Transverse colon (tissue), 4 donors: ENCODE results near the gene IMP4. TPM values are rescaled to one million over a fixed set of nuclear protein-coding genes. Genes with fewer than 3 reads are reported as not detected.

Experiments used
- DNase-seq: peaks from one replicate; pipeline ENCODE4 v3.0.0-alpha.2; 2019
- H3K27ac ChIP-seq, 4 donors: fragments of 200-600 bp; sonication (generic); 2 replicates each; pipeline ENCODE4 v1.5.1; 2016 to 2018; ENCODE audit warnings: inconsistent platforms in 4 of 4
- H3K27me3 ChIP-seq: fragments of 200-600 bp; sonication (generic); 2 replicates; pipeline ENCODE4 v1.5.1; 2017; ENCODE audit warnings: inconsistent platforms
- H3K36me3 ChIP-seq, 4 donors: fragments of 200-600 bp; sonication (generic); 2 replicates each; pipeline ENCODE4 v1.5.1; 2017 to 2019; ENCODE audit warnings: inconsistent platforms in 4 of 4
- H3K4me1 ChIP-seq, 4 donors: fragments of 200-600 bp; sonication (generic); 2 replicates each; pipeline ENCODE4 v1.5.1; 2017 to 2020; ENCODE audit warnings: inconsistent platforms in 4 of 4
- H3K4me3 ChIP-seq, 4 donors: fragments of 200-600 bp; sonication (generic); 1 replicate in 1 of 4; 2 replicates in 3 of 4; pipeline versions ENCODE4 v1.5.1 to v1.6.1; 2017 to 2019; ENCODE audit warnings: inconsistent platforms in 4 of 4
- H3K9me3 ChIP-seq, 2 donors: fragments of 200-600 bp; sonication (generic); 2 replicates each; pipeline ENCODE4 v1.5.1; 2017 to 2019; ENCODE audit warnings: inconsistent platforms in 2 of 2
- CTCF ChIP-seq, 5 experiments: fragments of 200-600 bp in 3 of 5; fragments of 450-650 bp in 2 of 5; sonication (generic) in 3 of 5; IDR thresholded peaks; 1 replicate in 2 of 5; 2 replicates in 3 of 5; pipeline ENCODE4 v1.5.1; 2016 to 2017; ENCODE audit warnings: antibody characterized with exemption in 5 of 5, inconsistent platforms in 3 of 5, mild to moderate bottlenecking in 2 of 5, moderate library complexity in 1 of 5
- EP300 ChIP-seq: sonication (generic); formaldehyde crosslinking; IDR thresholded peaks from one replicate; pipeline ENCODE4 v1.6.1; 2017; ENCODE audit warnings: antibody characterized with exemption, low read depth
- POLR2A ChIP-seq: fragments of 450-650 bp; IDR thresholded peaks from one replicate; pipeline ENCODE4 v1.6.1; 2016; ENCODE audit warnings: antibody characterized with exemption, mild to moderate bottlenecking, moderate library complexity
- POLR2AphosphoS5 ChIP-seq, 3 donors: sonication (generic); formaldehyde crosslinking; IDR thresholded peaks; one replicate each; pipeline ENCODE4 v1.6.1; 2016; ENCODE audit warnings: antibody characterized with exemption in 3 of 3
- WGBS, 2 donors: methylation state at CpG; one replicate each; pipeline ENCODE4 v1.1.5; 2018; ENCODE audit warnings: low coverage in 1 of 2; 5-methylcytosine and 5-hydroxymethylcytosine counted together
- in situ Hi-C, 4 donors: fragments of 200-750 bp; cut with MboI; loops; one replicate each; pipeline versions ENCODE4 v1.15.0 to v1.15.1; 2017; ENCODE audit warnings: low sequenced_read_pairs in 3 of 4, low pct_ligation_motif_present in 1 of 4, low pct_unique_long_range_greater_than_20kb in 1 of 4
- intact Hi-C: fragments of 100-400 bp; cut with DNase I; formaldehyde crosslinking; loops from one replicate; pipeline ENCODE4 v1.15.1; 2023; ENCODE audit warnings: low total_unique reads
- small RNA-seq, 4 donors: library from RNA; depleted of rRNA; stranded (forward); fragments of <200 nt; gene quantifications; one replicate each; pipeline ENCODE3, GENCODE V24; 2016
- total RNA-seq, 4 donors: library from RNA; depleted of rRNA; stranded (reverse); fragments of >200 nt; gene quantifications; one replicate each; pipeline ENCODE4 v1.1.0, GENCODE V29; 2016

The IMP4 gene
- total RNA-seq, 4 donors from 2014 or later = 52.1 to 367 (median 83.7) TPM

- in situ Hi-C loops = no loop called here
- no peaks in the 10 kb centered on the region for H3K27me3 ChIP-seq
- intact Hi-C loops = no loop called here
- WGBS, 2 donors = 59 to 69% methylated on average over 2 to 9 of the region's 16 CpGs
- H3K9me3 ChIP-seq = no peaks in the 10 kb centered on the region
- H3K4me1 ChIP-seq = peaks cover 9 to 27% (median 13%) of the 10 kb centered on the region in 4 donors
- TF ChIP-seq CTCF (IDR thresholded peaks at IDR 0.05) (peak in 1 of 5 experiments; percentile 19), POLR2AphosphoS5 (IDR thresholded peaks at IDR 0.05) (no peak)
- H3K36me3 ChIP-seq = no peaks in the 10 kb centered on the region
- peak overlapping the region; percentile 85 to 95 (median 90) for H3K27ac ChIP-seq
- peak; percentile 68 for DNase-seq
- peak overlapping the region; percentile 34 to 80 (median 60) for H3K4me3 ChIP-seq
Measured at GRCh38 chr2:130390460-130391057, 47.9 kb downstream of the IMP4 start.

GRCh38 chr2:130391058-130391871 lies 48.6 kb downstream of the IMP4 start:
- Histone ChIP-seq H3K9me3 (no peaks in the 10 kb centered on the region), H3K27ac (peak overlapping the region; percentile 85 to 95 (median 90)), H3K4me1 (peaks cover 9 to 27% (median 13%) of the 10 kb centered on the region in 4 donors), H3K4me3 (peak overlapping the region; percentile 34 to 80 (median 60)), H3K27me3 (no peaks in the 10 kb centered on the region), H3K36me3 (no peaks in the 10 kb centered on the region)
- TF ChIP-seq POLR2A = peak; percentile 65
- no peak for TF ChIP-seq EP300
- no peak for TF ChIP-seq CTCF (IDR thresholded peaks at IDR 0.05)
- TF ChIP-seq POLR2AphosphoS5 (IDR thresholded peaks at IDR 0.05) = peak; percentile 58 to 86 (median 76)
- 1% methylated on average over 56 of the region's 59 CpGs; no CpG with 5 or more reads in 1 of the 2 donors for WGBS, 2 donors
- in situ Hi-C loops (no loop called here), intact Hi-C loops (no loop called here)
- DNase-seq = peak; percentile 93

- peaks cover 9 to 22% (median 13%) of the 10 kb centered on the region in 4 donors for H3K4me1 ChIP-seq
- intact Hi-C loops (no loop called here), in situ Hi-C loops (no loop called here)
- H3K4me3 ChIP-seq = peak overlapping the region; percentile 34 to 80 (median 60)
- 27 to 61% methylated on average over 4 to 17 of the region's 17 CpGs for WGBS, 2 donors
- no peaks in the 10 kb centered on the region for H3K36me3 ChIP-seq
- H3K27me3 ChIP-seq = peaks cover under 1% of the 10 kb centered on the region
- peak overlapping the region; percentile 85 to 95 (median 90) for H3K27ac ChIP-seq
- TF ChIP-seq POLR2AphosphoS5 (IDR thresholded peaks at IDR 0.05) (no peak), EP300 (no peak), POLR2A (no peak)
- no peaks in the 10 kb centered on the region for H3K9me3 ChIP-seq
- DNase-seq = no peak
Measured at GRCh38 chr2:130391872-130392670, 49.4 kb downstream of the IMP4 start.

GRCh38 chr2:130393318-130393910 lies 50.7 kb downstream of the IMP4 start:
- H3K4me1 ChIP-seq = peaks cover 9 to 19% (median 13%) of the 10 kb centered on the region in 4 donors
- H3K4me3 ChIP-seq = no peak overlapping the region
- peaks cover 5% of the 10 kb centered on the region for H3K27me3 ChIP-seq
- TF ChIP-seq EP300 = no peak
- TF ChIP-seq POLR2A = no peak
- TF ChIP-seq POLR2AphosphoS5 (IDR thresholded peaks at IDR 0.05) = no peak
- 93 to 100% methylated on average over 1 to 7 of the region's 7 CpGs for WGBS, 2 donors
- no peak for DNase-seq
- in situ Hi-C loops (no loop called here), intact Hi-C loops (no loop called here)
- no peak overlapping the region for H3K27ac ChIP-seq
- H3K9me3 ChIP-seq = no peaks in the 10 kb centered on the region
- H3K36me3 ChIP-seq = no peaks in the 10 kb centered on the region

Small RNAs within 50 kb of the gene (small RNA-seq; reads per million reads assigned to genes)
- 0 reads per million in 4 donors for gene AC132479.1

Other genes starting within 250 kb of the IMP4 start
- gene POTEF, start 213.7 kb upstream of the IMP4 start, total RNA-seq = not detected
- gene CCDC74B, start 197.8 kb upstream of the IMP4 start, total RNA-seq = 1 to 10 TPM in 2 of 4 donors, under 1 TPM in 1, not detected in 1; 0.55 to 1.8 (median 1.4) TPM
- gene SMPD4, start 161.3 kb upstream of the IMP4 start, total RNA-seq = 100 to 1,000 TPM in 1 of 4 donors, 10 to 100 TPM in 3; 29.1 to 110 (median 52.8) TPM
- 100 to 1,000 TPM in 2 of 4 donors, 10 to 100 TPM in 2; 50.5 to 144 (median 102) TPM for gene MZT2B, start 160.6 kb upstream of the IMP4 start, total RNA-seq
- gene TUBA3E, start 144.5 kb upstream of the IMP4 start, total RNA-seq = under 1 TPM in 1 of 4 donors, not detected in 3; 0.27 TPM
- 100 to 1,000 TPM; 136 to 168 (median 148) TPM for gene PTPN18, start 13.2 kb downstream of the IMP4 start, total RNA-seq
- gene POTEI, start 166.4 kb downstream of the IMP4 start, total RNA-seq = under 1 TPM in 1 of 4 donors, not detected in 3; under 0.01 TPM
- gene CFC1B, start 178.3 kb downstream of the IMP4 start, total RNA-seq = not detected